ENCODE results near the gene TOM1L2.

- TF ChIP-seq, protein P1, sequence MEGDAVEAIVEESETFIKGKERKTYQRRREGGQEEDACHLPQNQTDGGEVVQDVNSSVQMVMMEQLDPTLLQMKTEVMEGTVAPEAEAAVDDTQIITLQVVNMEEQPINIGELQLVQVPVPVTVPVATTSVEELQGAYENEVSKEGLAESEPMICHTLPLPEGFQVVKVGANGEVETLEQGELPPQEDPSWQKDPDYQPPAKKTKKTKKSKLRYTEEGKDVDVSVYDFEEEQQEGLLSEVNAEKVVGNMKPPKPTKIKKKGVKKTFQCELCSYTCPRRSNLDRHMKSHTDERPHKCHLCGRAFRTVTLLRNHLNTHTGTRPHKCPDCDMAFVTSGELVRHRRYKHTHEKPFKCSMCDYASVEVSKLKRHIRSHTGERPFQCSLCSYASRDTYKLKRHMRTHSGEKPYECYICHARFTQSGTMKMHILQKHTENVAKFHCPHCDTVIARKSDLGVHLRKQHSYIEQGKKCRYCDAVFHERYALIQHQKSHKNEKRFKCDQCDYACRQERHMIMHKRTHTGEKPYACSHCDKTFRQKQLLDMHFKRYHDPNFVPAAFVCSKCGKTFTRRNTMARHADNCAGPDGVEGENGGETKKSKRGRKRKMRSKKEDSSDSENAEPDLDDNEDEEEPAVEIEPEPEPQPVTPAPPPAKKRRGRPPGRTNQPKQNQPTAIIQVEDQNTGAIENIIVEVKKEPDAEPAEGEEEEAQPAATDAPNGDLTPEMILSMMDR (IDR thresholded peaks at IDR 0.05; ENCODE audit: low read depth, low read length, poor library complexity, severe bottlenecking) = no peak
- TF ChIP-seq EZH2phosphoT487 (IDR thresholded peaks at IDR 0.05; ENCODE audit: borderline replicate concordance, low read length) = no peak
Measured at GRCh38 chr17:17853811-17854447, 118.3 kb downstream of the TOM1L2 start.
